ENCODE measurements around the gene AOPEP. TPM values are rescaled to one million over a fixed set of nuclear protein-coding genes. Genes with fewer than 3 reads are reported as not detected.
A peak's percentile ranks its signal among the peaks of the same experiment; 100 is the strongest.

Gene AOPEP
- total and polyA plus RNA-seq, 2 of the 13 experiments (the other 11 are each of a cell fraction or from before 2014, with no cell fraction given), result 22.2 to 41.6 TPM

GRCh38 chr9:94941211-94941875, 214.8 kb downstream of the AOPEP start (continued):
- TF ChIP-seq, protein P1, sequence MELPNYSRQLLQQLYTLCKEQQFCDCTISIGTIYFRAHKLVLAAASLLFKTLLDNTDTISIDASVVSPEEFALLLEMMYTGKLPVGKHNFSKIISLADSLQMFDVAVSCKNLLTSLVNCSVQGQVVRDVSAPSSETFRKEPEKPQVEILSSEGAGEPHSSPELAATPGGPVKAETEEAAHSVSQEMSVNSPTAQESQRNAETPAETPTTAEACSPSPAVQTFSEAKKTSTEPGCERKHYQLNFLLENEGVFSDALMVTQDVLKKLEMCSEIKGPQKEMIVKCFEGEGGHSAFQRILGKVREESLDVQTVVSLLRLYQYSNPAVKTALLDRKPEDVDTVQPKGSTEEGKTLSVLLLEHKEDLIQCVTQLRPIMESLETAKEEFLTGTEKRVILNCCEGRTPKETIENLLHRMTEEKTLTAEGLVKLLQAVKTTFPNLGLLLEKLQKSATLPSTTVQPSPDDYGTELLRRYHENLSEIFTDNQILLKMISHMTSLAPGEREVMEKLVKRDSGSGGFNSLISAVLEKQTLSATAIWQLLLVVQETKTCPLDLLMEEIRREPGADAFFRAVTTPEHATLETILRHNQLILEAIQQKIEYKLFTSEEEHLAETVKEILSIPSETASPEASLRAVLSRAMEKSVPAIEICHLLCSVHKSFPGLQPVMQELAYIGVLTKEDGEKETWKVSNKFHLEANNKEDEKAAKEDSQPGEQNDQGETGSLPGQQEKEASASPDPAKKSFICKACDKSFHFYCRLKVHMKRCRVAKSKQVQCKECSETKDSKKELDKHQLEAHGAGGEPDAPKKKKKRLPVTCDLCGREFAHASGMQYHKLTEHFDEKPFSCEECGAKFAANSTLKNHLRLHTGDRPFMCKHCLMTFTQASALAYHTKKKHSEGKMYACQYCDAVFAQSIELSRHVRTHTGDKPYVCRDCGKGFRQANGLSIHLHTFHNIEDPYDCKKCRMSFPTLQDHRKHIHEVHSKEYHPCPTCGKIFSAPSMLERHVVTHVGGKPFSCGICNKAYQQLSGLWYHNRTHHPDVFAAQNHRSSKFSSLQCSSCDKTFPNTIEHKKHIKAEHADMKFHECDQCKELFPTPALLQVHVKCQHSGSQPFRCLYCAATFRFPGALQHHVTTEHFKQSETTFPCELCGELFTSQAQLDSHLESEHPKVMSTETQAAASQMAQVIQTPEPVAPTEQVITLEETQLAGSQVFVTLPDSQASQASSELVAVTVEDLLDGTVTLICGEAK (IDR thresholded peaks at IDR 0.05), result no peak
- TF ChIP-seq, protein P1 (CRISPR knock-in tag; IDR thresholded peaks at IDR 0.05), result peak; percentile 29; the same call in 1 of the 2 replicates
- TF ChIP-seq ZNF407 (CRISPR knock-in tag; IDR thresholded peaks at IDR 0.05; ENCODE audit: not compliant biosample characterization) (no peak), NFKB2 (CRISPR knock-in tag; IDR thresholded peaks at IDR 0.05; ENCODE audit: borderline replicate concordance) (no peak), HOXD1 (CRISPR knock-in tag; IDR thresholded peaks at IDR 0.05) (no peak), ZNF530 (CRISPR knock-in tag; IDR thresholded peaks at IDR 0.05; ENCODE audit: low read depth) (no peak), MAFF (IDR thresholded peaks at IDR 0.05; ENCODE audit: low read depth, low read length) (peak; percentile 53; the same call in 1 of the 2 replicates)
- TF ChIP-seq, protein P2, sequence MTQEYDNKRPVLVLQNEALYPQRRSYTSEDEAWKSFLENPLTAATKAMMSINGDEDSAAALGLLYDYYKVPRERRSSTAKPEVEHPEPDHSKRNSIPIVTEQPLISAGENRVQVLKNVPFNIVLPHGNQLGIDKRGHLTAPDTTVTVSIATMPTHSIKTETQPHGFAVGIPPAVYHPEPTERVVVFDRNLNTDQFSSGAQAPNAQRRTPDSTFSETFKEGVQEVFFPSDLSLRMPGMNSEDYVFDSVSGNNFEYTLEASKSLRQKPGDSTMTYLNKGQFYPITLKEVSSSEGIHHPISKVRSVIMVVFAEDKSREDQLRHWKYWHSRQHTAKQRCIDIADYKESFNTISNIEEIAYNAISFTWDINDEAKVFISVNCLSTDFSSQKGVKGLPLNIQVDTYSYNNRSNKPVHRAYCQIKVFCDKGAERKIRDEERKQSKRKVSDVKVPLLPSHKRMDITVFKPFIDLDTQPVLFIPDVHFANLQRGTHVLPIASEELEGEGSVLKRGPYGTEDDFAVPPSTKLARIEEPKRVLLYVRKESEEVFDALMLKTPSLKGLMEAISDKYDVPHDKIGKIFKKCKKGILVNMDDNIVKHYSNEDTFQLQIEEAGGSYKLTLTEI (CRISPR knock-in tag; conservative IDR thresholded peaks at IDR 0.05), result no peak
